Measurements from ENCODE around the gene TLE5.
A peak's percentile ranks its signal among the peaks of the same experiment; 100 is the strongest.
"Not testable (repeated sequence)": the region's sequence is repeated elsewhere in the genome, so short reads cannot be mapped to it uniquely, and the experiment has no call there.

The TLE5 gene

DNA sequence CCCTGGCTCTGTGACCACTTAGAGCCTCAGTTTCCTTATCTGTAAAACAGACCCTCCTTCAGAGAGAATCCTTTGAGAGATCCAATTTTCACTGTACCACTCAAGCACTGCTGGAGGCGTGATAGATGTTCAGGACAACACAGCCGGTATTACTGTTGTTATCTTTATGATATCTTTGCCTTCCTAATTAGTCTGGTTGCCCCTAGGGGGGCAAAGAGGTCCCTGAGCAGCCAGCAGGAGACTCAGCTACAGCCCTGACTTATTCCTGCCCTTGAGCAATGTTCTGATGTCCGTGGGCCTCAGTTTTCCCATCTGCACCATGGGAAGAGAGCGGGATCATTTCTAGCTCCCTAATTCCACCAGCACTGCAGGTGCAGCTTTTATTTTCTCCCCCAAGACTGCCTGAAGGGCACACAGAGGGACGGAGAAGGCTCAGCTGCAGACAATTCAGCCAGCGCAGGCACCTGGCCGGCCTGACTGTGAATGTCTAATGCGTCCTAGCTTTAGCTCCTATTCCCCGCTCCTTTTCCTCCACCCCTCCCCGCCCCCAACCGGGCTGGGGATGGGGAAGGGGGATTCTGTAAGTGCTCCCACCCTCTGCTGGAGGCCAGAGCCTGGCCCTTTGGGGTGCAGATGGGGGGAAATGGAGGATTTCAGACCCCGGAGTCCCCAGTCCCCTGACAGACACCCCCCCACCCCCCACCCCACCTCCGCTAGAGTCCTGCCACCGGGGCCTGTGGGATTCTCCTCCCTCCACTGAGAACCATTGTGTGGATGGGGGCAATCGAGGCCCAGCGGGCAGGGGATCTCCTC is 16.2 kb downstream of the TLE5 start:
- no peak for DNase-seq

DNA sequence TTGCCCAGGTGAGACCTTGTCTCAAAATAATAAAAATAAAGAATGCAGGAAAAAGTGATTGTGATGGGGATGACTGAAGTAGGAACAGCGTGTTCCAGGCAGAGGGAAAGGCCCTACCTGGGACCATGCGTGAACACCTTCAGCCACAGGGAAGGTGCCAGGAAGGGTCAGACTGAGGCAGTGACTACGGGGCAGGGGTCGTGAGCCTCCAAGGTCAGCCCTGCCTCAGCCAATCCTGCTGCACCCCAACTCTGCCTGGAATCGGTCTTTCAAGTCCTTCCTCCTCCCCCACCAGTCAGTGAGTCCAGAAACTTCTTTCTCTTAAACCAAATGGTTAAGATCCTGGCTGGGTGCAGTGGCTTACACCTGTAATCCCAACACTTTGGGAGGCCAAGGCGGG is 17.1 kb downstream of the TLE5 start:
- DNase-seq: no peak

DNA sequence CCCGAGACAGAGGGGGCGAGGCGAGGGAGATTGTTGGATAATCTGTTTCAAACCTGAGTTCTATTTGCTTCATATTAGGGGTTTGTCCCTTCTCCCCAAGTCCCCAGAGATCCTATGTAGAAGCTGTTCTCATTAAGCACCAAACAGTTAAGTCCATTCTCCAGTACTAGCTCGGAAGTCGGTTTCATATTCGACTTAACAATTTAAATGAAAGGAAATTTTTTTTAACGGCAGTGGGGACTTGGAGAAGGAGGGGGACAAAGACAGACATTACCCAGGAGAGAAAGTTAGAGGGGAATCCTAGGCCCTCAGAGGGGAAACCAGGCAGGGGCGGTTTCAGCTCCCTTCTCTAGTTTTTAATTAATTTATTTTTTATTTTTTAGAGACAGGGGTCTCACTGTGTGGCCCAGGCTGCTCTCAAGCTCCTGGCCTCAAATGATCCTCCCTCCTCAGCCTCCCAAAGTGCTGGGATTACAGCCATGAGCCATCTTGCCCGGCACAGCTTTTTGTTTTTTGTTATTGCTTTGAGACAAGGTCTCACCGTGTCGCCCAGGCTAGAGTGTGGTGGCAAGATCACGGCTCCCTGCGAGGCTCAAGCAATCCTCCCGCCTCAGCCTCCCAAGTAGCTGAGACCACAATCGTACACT is 19.6 kb downstream of the TLE5 start:
- DNase-seq: no peak

DNA sequence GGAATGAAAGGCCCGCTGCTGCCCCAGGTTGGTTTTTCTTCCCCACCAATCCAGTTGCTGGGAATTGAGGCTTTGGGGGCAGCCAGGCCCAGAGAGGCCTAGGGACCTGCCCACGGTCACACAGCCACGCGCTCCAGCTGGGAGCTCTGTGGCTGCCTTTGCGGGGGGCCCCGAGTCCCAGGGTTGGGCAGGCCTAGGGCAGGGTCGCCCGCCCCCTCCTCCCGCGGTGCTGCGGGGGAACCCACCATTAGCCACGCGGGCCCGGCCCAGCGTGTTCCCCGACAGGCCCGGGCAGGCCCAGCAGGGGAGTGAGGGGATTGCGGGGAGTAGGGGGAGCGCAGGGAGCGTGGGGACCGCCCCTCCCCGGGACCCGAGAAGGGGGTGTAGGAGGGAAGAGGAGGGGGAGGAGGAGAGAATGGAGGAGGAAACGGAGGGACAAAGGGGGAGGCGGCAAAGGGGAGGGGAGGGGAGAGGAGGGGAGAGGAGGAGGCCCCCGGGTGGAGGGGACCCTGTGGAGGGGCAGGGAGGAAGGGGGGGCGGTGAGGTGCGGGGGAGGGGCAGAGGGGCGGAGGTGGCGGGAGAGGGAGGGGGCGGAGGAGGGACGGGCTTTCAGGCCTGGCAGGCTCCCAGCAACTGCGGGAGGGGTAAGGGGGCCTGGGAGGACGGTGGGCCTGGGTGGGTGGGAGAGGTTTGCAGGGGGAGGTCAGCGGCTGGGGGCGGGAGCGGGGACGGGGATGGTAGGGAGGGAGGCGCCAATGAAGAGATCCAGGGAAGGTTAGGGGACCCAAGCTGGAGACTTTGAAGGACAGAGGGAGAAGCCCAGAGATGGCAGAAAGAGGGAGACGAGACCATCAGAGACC is 20.3 kb downstream of the TLE5 start:
- DNase-seq: no peak

DNA sequence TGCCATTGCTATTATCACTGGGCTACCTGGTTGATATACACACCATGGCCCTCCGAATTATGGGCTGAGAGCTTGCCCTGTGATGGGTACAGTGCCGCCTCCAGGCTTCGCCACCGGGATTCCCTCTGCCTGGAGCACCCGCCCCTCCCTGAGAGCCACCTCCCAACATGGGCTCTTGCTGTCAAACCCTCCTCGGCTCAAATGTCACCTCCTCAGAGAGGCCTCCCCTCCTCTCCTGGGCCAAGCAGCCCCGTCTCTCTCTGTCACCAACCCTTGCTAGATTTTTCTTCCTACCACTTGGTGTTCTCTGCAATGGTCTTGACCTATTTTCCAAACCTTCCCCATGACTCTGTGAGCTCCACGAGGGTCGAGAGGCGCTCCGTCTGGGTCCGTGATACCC is 21.0 kb downstream of the TLE5 start:
- DNase-seq: no peak

DNA sequence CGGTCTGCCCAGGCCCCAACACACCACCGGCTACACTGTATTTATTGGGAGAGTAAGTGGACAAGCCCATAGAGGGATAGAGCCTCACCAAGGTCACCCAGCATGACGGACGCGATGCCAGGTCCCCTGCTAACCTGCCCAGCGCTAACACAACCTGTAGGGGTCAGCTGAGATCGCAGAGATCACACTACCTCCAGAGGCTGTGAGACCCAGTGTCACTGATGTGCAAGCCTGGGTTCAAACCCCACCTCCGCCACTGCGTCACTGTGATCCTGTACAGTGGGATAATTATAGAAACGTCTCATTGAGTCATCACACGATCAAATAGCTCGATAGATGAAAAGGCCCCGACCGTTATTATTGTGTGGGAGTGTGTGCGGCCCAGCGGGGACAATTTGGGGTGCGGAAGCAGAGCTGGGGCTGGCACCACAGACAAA is 22.6 kb downstream of the TLE5 start:
- DNase-seq: peak in 14 of 56 donors; percentile 4 to 56 (median 29)

DNA sequence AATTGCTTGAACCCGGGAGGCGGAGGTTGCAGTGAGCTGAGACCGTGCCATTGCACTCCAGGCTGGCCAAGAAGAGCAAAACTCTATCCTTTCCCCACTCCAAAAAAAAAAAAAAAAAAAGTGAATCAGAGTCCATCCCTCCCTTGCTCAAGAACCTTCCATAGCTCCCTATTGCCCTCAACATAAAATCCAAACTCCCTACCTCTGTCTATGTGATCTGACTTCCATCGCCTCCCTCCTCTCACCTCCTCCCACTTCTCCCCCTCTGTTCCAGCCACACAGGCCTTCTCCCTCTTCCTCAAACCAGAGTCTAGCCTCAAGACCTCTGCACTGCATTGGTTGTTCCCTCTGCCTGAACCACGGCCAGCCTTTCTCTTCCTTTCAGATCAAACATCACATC is 23.2 kb downstream of the TLE5 start:
- no peak for DNase-seq

DNA sequence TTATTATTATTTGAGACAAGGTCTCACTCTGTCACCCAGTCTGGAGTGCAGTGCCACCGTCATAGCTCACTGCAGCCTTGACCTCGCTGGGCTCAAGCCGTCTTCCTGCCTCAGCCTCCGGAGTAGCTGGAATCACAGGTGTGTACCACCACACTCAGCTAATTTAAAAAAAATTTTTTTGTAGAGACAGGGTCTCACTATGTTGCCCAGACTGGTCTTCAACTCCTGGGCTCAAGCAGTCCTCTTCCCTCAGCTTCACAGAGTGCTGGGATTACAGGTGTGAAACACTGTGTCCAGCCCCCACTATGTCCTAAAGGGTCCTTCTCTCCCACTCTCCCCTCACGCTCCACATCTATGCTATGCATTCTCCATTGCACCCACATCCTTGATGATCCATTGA is 24.1 kb downstream of the TLE5 start:
- DNase-seq: no peak

DNA sequence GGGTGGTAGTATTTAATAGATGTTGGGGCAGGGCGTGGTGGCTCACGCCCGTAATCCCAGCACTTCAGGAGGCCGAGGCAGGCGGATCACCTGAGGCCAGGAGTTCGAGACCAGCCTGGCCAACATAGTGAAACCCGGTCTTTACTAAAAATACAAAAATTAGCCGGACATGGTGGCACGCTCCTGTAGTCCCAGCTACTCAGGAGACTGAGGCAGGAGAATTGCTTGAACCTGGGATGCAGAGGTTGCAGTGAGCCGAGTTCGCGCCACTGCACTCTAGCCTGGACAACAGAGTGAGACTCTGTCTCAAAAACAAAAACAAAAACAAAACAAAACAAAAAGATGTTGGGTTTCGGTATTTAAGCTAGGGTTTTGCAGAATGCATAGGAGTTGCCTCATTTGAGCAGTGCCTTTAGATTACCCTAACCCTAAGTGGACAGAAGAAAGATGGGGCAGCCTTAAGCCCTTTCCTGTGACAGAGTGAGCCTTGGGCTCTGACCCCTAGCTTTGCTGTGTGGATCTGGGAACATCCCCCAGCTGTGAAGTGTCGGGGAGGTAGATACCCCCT is 25.2 kb downstream of the TLE5 start:
- not testable (repeated sequence) for DNase-seq

DNA sequence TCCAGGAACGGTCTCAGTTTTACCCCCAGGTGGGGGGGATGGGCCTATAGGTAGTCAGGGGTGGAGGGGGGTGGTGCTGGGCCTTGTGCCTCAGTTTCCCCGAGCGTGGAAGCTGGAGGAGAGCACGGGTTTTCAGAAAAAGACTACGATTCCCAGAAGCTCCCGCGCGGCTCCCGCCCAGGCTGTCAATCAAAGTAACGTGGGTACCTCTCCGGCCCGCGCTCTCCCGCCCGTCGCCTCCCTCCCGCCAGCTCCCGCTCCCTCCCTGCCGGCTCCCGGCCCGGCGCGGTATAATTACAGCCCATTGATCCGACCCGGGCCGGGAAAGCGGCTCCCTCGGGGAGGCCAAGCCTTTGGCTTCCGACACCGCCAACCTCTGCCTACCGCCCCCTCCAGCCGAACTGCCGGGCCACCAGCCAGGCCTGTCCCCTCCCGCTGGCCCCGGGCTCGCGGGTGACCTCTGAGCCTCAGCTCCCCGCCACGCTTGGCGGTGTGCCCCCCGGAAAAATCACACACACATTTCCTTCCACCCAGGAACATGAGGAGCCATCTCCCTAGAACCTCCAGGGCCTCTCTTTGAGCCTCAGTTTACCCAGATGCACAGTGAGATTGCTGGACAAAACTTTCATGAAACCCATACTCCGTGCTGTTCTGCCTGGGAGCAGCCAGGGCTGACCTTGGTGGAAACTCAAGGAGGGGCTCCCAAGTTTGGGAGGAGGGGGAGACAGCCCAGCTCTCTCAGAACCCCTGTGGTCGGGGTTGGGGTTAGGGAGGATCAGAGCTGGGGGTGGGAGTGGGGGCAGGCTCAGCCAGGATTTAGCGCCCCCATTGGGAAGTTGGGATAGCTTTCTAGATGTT is 25.9 kb downstream of the TLE5 start:
- peak; percentile 43 to 96 (median 88) for DNase-seq

DNA sequence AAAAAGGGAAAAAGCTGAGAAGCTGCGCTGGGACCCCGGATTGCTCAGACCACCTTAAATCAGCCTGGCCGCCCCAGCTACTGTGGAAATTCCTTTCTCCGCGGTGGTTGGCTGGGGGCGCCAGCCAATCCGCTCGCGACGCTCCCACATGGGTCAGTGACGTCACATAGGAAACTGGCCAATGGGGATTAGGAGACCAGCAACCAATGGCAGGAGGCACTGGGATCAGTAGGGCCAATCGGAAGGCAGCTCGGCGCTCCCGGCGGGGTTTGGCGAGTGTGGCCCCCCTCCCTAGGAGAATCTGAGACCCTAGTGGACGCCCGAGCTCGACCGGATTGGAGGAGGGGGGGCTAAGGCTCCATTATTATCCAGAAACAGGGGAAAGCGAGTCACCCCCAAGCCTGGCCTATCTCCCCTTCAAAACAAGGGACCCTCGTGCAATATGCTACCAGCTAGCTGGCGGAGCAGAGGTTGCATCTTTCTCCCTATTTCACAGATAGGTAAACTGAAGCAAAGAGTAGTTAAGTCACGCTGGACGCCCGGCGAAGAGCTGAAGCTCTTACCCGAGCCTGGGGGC is 26.7 kb downstream of the TLE5 start:
- peak; percentile 83 to 97 (median 94) for DNase-seq

DNA sequence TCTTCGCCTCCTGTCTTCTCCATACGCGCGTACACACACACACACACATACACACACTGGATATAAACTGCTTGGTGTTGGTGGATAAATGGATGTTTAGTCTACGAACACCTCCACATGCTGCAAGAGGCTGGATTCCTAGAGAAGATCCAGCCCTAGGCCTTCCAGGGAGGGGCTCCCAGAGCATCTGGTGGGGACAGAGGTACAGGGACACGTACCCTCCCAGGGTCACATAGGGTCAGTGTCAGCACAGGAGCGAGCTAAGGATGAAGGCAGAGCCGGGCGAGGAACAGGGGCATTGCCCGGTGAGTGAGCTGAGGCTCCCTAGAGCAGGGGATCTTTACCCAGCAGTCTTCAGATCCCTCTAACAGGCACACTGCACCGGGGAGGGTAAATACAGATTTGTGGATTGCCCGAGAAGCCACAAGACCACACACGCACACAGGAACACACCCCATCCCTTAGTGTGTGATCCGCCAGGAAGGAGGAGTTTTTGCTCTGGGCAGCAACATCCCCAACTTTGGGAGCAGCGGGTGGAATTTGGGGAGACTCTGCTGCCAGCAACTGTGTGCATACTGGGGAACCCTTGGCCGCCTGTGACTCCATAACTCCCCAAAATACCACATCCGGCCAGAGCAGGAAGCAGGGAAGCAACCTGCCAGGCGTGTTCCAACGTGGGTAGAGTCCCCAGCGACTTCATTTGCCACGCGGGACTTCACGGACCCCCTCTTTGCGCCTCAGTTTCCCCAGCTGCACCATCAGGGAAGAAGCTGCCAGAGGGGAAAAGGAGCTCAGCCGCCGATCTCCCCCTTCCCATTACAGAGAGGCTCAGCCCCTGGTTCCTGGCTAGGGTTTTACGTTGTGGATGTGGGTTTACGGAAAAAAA is 27.4 kb downstream of the TLE5 start:
- DNase-seq: peak in 3 of 56 donors; percentile 46 to 58 (median 51)

DNA sequence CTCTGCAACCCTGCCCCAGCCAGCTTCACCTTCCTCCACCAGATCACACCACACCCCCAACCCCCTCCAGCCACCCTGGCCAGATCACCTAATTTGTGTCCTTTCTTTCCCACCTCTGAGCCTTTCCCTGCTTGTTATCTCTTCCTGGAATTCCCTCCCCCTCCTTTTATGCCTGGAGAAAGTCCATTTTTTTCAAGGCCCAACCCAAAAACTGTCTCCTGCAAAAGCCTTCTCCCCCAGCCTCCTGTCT is 28.0 kb downstream of the TLE5 start:
- no peak for DNase-seq

DNA sequence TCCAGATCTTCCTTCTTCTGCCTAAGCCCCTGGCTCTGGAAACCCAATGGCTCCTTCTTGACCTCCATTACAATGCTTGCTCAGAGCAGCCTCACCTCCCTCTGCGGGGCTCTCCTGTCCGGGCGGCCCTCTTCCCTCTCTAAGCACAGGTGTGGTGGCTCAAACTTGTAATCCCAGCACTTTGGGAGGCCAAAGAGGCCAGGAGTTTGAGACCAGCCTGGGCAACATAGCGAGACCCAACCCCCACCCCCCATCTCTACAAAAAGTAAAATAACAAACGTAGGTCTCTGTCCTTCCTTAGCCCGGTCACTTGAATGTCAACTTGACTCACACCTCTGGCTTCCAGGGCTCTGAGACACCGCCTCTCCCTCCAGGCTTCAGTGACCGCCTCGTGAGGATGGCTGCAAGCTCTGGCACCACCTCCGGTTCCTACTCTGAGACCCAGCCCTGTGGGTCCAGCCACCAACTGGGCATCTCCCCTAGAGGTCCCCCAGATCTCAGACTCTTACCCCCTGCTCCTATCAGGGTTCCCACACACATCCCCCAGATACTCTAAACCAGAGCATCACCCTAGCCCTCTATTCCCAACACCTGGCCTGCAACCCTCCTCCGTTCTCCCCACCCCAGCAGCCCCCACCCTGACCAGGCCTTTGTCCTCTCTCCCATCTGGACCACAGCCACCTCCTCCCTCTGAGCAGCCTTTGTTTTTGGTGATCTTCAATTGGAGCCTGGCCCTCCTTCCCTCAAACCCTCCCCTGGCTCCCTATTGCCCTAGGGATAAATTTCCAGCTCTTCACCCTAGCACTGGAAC is 28.5 kb downstream of the TLE5 start:
- peak in 8 of 56 donors; percentile 6 to 27 (median 14) for DNase-seq

DNA sequence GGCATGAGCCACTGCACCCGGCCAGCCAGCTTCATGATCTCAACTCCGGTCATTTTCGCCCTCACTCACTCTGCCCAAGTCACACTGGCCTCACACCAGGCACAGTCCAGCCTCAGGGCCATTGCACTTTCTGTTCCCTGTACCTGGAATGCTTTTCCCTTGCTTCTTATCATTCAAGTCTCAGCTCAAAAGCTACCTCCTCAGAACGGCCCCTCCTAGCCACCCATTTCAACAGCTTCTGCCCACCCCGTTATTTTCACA is 30.8 kb downstream of the TLE5 start:
- DNase-seq: no peak

DNA sequence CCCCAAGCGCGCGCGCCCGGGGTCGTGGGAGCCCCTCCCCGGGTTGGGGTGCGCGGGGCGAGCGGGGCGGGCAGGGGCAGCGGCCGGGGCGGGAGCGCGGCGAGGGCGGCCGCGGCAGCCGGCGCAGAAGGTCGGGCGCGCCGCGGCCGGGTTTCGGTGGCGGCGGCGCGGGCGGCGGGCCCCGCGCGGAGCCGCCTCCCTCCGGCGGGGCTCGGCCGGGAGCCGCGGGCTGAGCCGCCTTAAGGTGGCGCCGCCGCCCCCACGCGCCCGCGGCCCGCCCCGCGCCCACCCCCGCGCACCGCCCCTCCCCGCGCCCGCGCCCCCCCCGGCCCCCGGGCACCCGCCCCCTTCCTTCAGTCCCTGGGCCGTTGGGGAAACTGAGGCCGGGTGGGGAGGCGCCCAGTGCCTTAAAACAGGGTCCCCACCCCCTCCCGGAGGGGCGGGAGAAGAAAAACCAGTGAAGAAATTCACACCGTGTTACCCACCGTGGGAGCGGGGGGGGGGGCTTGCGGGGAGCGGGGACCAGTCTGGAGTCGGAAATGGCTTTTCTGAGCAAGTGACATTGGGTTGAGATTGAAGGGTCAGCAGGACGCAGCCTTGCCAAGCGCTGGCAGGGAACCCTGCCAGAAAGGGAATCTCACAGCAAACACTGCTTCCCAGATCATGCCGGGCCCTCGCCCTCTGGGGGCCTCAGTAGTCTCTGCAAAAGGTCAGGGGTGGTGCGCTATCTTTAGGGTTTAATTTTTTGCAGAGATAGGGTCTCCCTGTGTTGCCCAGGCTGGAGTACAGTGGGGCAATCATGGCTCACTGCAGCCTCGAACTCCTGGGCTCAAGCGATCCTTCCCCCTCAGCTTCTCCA is 33.0 kb downstream of the TLE5 start, which contains the start of gene TLE2:
Gene TLE2, minus strand, starts transcription at position 216 of the 859 bp plus-strand sequence. CDS start 376 bp downstream, outside the sequence.
- DNase-seq: no peak

DNA sequence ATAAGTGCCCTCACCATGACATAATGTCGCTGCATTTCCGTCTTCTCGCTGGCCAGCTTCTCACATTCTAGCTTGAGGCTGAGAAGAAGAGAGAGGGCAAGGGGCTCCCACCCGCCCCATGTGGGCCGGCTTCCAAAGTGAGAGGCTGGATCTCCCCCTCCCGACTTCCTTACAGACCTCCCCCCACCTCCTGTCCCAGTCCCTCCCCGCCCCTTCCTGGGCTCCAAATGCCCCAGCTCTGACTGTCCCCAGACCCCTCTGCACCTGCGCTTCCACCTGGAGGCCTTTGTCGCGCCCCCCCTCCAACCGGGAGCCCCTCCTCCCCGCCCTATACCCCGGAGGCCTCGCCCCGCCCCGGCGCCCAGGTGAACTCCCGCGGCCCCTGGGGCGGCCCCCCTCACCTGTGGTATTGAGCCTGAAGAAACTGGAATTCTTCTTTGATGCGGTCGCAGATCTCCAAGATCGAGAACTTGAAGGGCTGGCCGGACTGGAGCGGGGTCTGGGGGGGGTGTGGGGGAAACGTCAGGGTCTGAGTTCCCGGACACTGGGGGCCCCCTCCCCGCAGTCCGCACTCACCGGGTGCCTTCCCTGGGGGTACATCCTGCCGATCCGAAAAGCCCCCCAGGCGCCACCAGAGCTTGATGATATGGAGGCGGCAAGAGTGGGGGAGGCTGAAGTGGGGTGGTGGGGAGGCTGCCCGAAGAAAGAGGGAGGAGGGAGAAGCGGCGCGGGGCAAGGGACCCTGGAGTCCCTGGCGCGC is 33.8 kb downstream of the TLE5 start:
- no peak for DNase-seq

Measured in nucleus accumbens (tissue), 56 donors.